Activated naive CD4-positive, alpha-beta T cell treated with anti-CD3 and anti-CD28 coated beads, Interleukin-2, amount 50 U/mL, for 16 hours (primary cell): ENCODE data around the gene MUSTN1.

Experiments used
- DNase-seq: peaks from one replicate; pipeline ENCODE4 v3.0.0-alpha.2; 2020

Gene MUSTN1

GRCh38 chr3:52851348-52851747 is 16.5 kb upstream of the MUSTN1 start:
- DNase-seq = no peak

- DNase-seq = no peak
Observed at GRCh38 chr3:52849656-52850055, 14.8 kb upstream of the MUSTN1 start.

- no peak for DNase-seq
Observed at GRCh38 chr3:52848617-52849016, 13.8 kb upstream of the MUSTN1 start.

GRCh38 chr3:52847726-52848125 is 12.9 kb upstream of the MUSTN1 start:
- no peak for DNase-seq

GRCh38 chr3:52847241-52847640 is 12.4 kb upstream of the MUSTN1 start:
- no peak for DNase-seq

- no peak for DNase-seq
Observed at GRCh38 chr3:52846432-52846965, 11.7 kb upstream of the MUSTN1 start.

GRCh38 chr3:52845691-52846431 is 11.0 kb upstream of the MUSTN1 start:
- peak; percentile 31 for DNase-seq

- no peak for DNase-seq
Observed at GRCh38 chr3:52845157-52845556, 10.3 kb upstream of the MUSTN1 start.

GRCh38 chr3:52844290-52844975 is 9.6 kb upstream of the MUSTN1 start:
- DNase-seq = no peak

- no peak for DNase-seq
Observed at GRCh38 chr3:52843881-52844280, 9.1 kb upstream of the MUSTN1 start.

GRCh38 chr3:52843108-52843865 is 8.5 kb upstream of the MUSTN1 start:
- DNase-seq = no peak

GRCh38 chr3:52842424-52842823 is 7.6 kb upstream of the MUSTN1 start:
- no peak for DNase-seq

GRCh38 chr3:52841981-52842340 is 7.1 kb upstream of the MUSTN1 start:
- no peak for DNase-seq

- DNase-seq = no peak
Observed at GRCh38 chr3:52841211-52841980, 6.6 kb upstream of the MUSTN1 start.

- no peak for DNase-seq
Observed at GRCh38 chr3:52839892-52840545, 5.2 kb upstream of the MUSTN1 start.

- no peak for DNase-seq
Observed at GRCh38 chr3:52839268-52839575, 4.4 kb upstream of the MUSTN1 start.

GRCh38 chr3:52838561-52839267 is 3.9 kb upstream of the MUSTN1 start:
- no peak for DNase-seq

- no peak for DNase-seq
Observed at GRCh38 chr3:52836986-52837385, 2.2 kb upstream of the MUSTN1 start.

GRCh38 chr3:52836471-52836845 is 1.6 kb upstream of the MUSTN1 start:
- no peak for DNase-seq

GRCh38 chr3:52835766-52836470 is 1.1 kb upstream of the MUSTN1 start:
- DNase-seq = no peak

- no peak for DNase-seq
Observed at GRCh38 chr3:52833202-52833601, 1.6 kb downstream of the MUSTN1 start.
